GM19328 (cell line): ENCODE measurements around the gene BSPH1.
"Not testable (repeated sequence)": the region's sequence is repeated elsewhere in the genome, so short reads cannot be mapped to it uniquely, and the experiment has no call there.

Experiments
- ATAC-seq: cut with Tn5 transposase; IDR thresholded peaks from one replicate; pipeline ENCODE4 v1.9.1; 2021; ENCODE audit warnings: mild to moderate bottlenecking, moderate library complexity; ENCODE audit not compliant: unreplicated experiment

BSPH1 gene

GRCh38 chr19:47992070-47992469, at the start of gene BSPH1:
BSPH1 (minus strand) TSS chr19:47992170; CDS start chr19:47992081, 89 bp downstream.
- ATAC-seq = no peak

- no peak for ATAC-seq
Measured at GRCh38 chr19:48036765-48037164, 44.8 kb upstream of the BSPH1 start.

- ATAC-seq = no peak
Measured at GRCh38 chr19:48033604-48034003, 41.6 kb upstream of the BSPH1 start.

GRCh38 chr19:48030073-48030472, 38.1 kb upstream of the BSPH1 start:
- ATAC-seq = no peak

GRCh38 chr19:48029431-48029830, 37.5 kb upstream of the BSPH1 start:
- no peak for ATAC-seq

GRCh38 chr19:48025480-48025879, 33.5 kb upstream of the BSPH1 start:
- ATAC-seq = no peak

GRCh38 chr19:48023518-48023917, 31.5 kb upstream of the BSPH1 start:
- ATAC-seq = no peak

GRCh38 chr19:48023011-48023410, 31.0 kb upstream of the BSPH1 start:
- ATAC-seq = no peak

- no peak for ATAC-seq
Measured at GRCh38 chr19:48020686-48021085, 28.7 kb upstream of the BSPH1 start.

GRCh38 chr19:48010932-48011758, 19.2 kb upstream of the BSPH1 start:
- ATAC-seq = no peak

- ATAC-seq = no peak
Measured at GRCh38 chr19:48006762-48007161, 14.8 kb upstream of the BSPH1 start.

- no peak for ATAC-seq
Measured at GRCh38 chr19:48004236-48004635, 12.3 kb upstream of the BSPH1 start.

- no peak for ATAC-seq
Measured at GRCh38 chr19:48000846-48001245, 8.9 kb upstream of the BSPH1 start.

GRCh38 chr19:47998800-47999199, 6.8 kb upstream of the BSPH1 start:
- no peak for ATAC-seq

GRCh38 chr19:47996230-47996727, 4.3 kb upstream of the BSPH1 start:
- no peak for ATAC-seq

- ATAC-seq = no peak
Measured at GRCh38 chr19:47994209-47994802, 2.3 kb upstream of the BSPH1 start, which contains the start of gene ELSPBP1. ELSPBP1 (plus strand) TSS chr19:47994632; CDS start chr19:48008668, 14,036 bp downstream.

- ATAC-seq = no peak
Measured at GRCh38 chr19:47991191-47991808, 670 bp downstream of the BSPH1 start.

GRCh38 chr19:47973529-47973928, 18.4 kb downstream of the BSPH1 start:
- no peak for ATAC-seq

GRCh38 chr19:47955936-47956335, 36.0 kb downstream of the BSPH1 start:
- not testable (repeated sequence) for ATAC-seq

GRCh38 chr19:47952132-47952531, 39.8 kb downstream of the BSPH1 start:
- not testable (repeated sequence) for ATAC-seq

- ATAC-seq = not testable (repeated sequence)
Measured at GRCh38 chr19:47949852-47950521, 42.0 kb downstream of the BSPH1 start.
